Measurements from ENCODE around the gene IPPK. TPM values are rescaled to one million over a fixed set of nuclear protein-coding genes. Genes with fewer than 3 reads are reported as not detected.
"Not testable (repeated sequence)": the region's sequence is repeated elsewhere in the genome, so short reads cannot be mapped to it uniquely, and the experiment has no call there.

IPPK gene
- total RNA-seq, 1 experiment from 2014 or later, result 17.0 TPM

DNA sequence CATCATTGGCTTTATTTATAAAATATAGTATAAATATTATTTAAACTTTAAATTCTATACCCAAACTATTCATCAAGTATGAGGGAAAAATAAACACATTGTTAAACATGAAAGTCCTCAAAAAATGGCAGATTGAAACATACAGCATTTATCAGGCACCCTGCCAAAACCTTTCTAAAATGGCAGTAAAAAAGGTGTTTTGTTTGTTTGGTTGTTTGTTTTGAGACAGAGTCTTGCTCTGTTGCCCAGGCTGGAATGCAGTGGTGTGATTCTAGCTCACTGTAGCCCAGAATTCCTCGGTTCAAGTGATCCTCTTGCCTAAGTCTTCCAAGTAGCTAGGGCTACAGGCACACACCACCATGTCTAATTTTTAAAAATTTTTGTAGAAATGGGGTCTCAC is 74.0 kb downstream of the IPPK start:
- no peak for DNase-seq (ENCODE audit: low spot score)

GRCh38 chr9:92595075-92595474 is 74.9 kb downstream of the IPPK start:
- DNase-seq (ENCODE audit: low spot score), result not testable (repeated sequence)

- DNase-seq (ENCODE audit: low spot score), result no peak
These were observed 76.7 kb downstream of the IPPK start for GRCh38 chr9:92592946-92593861.

DNA sequence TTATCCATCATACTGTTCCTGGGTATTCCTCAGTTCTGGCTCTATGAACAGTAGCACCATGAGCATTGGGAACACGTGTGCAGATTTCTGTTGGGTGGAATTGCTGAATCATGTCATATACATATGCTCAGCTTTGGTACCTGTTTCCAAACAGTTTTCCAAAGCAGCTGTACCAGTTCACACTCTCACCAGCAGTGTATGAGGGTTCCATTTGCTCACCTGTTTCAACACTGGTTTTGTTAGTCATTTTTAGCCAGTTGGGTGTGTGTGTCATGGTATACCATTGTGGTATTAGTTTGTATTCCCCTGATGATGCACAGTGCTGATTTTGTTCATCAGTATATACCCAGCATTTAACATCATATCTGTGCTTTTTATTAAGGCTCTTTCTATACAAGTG is 77.4 kb downstream of the IPPK start:
- DNase-seq (ENCODE audit: low spot score), result no peak

- DNase-seq (ENCODE audit: low spot score), result no peak
These were observed 79.6 kb downstream of the IPPK start for GRCh38 chr9:92590377-92590776.

DNA sequence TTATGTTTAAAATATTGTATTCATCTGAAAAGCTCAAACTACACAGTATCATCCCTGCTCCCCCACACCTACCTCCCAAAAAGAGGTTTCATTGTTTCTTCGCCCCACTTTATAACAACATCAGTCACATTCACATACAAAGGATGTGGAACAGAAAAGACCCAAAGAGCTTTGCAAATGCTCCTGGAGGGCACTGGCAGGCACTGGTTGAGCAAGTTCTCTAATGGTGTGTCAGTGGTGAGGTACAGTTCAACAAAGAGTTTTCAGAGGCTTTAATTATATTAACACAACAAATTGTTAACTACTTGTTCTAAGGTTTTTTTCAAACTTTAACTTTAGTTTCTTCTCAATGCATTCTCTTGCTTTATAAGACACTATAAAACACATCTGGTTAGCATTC is 80.0 kb downstream of the IPPK start:
- no peak for DNase-seq (ENCODE audit: low spot score)

- no peak for DNase-seq (ENCODE audit: low spot score)
These were observed 93.8 kb downstream of the IPPK start for GRCh38 chr9:92576175-92576574.

DNA sequence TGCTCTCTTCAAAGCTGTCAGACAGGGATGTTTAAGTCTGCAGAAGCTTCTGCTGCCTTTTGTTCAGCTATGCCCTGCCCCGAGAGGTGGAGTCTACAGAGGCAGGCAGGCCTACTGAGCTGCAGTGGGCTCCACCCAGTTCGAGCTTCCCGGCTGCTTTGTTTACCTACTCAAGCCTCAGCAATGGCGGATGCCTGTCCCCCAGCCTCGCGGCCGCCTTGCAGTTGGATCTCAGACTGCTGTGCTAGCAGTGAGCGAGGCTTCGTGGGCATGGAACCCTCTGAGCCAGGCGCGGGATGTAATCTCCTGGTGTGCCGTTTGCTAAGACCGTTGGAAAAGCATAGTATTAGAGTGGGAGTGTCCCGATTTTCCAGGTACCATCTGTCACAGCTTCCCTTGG is 96.3 kb downstream of the IPPK start:
- not testable (repeated sequence) for DNase-seq (ENCODE audit: low spot score)

- not testable (repeated sequence) for DNase-seq (ENCODE audit: low spot score)
These were observed 98.1 kb downstream of the IPPK start for GRCh38 chr9:92571871-92572270.

- DNase-seq (ENCODE audit: low spot score), result no peak
These were observed 104.9 kb downstream of the IPPK start for GRCh38 chr9:92564982-92565381.

GRCh38 chr9:92564504-92564903 is 105.4 kb downstream of the IPPK start:
- DNase-seq (ENCODE audit: low spot score), result peak; percentile 14

Other genes starting within 250 kb of the IPPK start
- gene OMD, start 245.7 kb downstream of the IPPK start, total RNA-seq (2014; rRNA removed; shearing (Covaris generic)), result not detected in 2 replicates
- gene ASPN, start 187.6 kb downstream of the IPPK start, total RNA-seq (2014; rRNA removed; shearing (Covaris generic)), result not detected in 2 replicates
- 0.26 TPM in 1 of 2 replicates, not detected in the other for gene ECM2, start 134.1 kb downstream of the IPPK start, total RNA-seq (2014; rRNA removed; shearing (Covaris generic))
- 29.8 and 31.7 TPM in 2 replicates for gene BICD2, start 94.7 kb upstream of the IPPK start, total RNA-seq (2014; rRNA removed; shearing (Covaris generic))
- 8.8 and 9.3 TPM in 2 replicates for gene ZNF484, start 207.9 kb upstream of the IPPK start, total RNA-seq (2014; rRNA removed; shearing (Covaris generic))